ENCODE results near the gene MICU1.

GRCh38 chr10:72337722-72338121 lies 288.2 kb downstream of the MICU1 start:
- TF ChIP-seq, protein P1, sequence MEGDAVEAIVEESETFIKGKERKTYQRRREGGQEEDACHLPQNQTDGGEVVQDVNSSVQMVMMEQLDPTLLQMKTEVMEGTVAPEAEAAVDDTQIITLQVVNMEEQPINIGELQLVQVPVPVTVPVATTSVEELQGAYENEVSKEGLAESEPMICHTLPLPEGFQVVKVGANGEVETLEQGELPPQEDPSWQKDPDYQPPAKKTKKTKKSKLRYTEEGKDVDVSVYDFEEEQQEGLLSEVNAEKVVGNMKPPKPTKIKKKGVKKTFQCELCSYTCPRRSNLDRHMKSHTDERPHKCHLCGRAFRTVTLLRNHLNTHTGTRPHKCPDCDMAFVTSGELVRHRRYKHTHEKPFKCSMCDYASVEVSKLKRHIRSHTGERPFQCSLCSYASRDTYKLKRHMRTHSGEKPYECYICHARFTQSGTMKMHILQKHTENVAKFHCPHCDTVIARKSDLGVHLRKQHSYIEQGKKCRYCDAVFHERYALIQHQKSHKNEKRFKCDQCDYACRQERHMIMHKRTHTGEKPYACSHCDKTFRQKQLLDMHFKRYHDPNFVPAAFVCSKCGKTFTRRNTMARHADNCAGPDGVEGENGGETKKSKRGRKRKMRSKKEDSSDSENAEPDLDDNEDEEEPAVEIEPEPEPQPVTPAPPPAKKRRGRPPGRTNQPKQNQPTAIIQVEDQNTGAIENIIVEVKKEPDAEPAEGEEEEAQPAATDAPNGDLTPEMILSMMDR (IDR thresholded peaks at IDR 0.05): no peak
- TF ChIP-seq POLR2AphosphoS5 (IDR thresholded peaks at IDR 0.05) (no peak), POLR2A (IDR thresholded peaks at IDR 0.05) (no peak)
